Measurements from ENCODE around the gene PGPEP1. TPM values are rescaled to one million over a fixed set of nuclear protein-coding genes. Genes with fewer than 3 reads are reported as not detected.
A peak's percentile ranks its signal among the peaks of the same experiment; 100 is the strongest.

The PGPEP1 gene
- total and polyA plus RNA-seq, 3 donors from 2014 or later, result 10.8 to 16.2 (median 12.4) TPM

- peak in 1 of 3 experiments; percentile 14 for TF ChIP-seq CTCF (IDR thresholded peaks at IDR 0.05)
- TF ChIP-seq POLR2A (IDR thresholded peaks at IDR 0.05), result no peak
- Histone ChIP-seq H3K36me3 (ENCODE audit: low read depth, missing control alignments) (no peaks in the 10 kb centered on the region), H3K27ac (peak overlapping the region; percentile 98 to 99), H3K27me3 (no peaks in the 10 kb centered on the region), H3K4me3 (peak overlapping the region; percentile 60 to 70), H3K4me1 (peaks cover 30% of the 10 kb centered on the region), H3K9me3 (no peaks in the 10 kb centered on the region)
- intact Hi-C loops (cut with DNase I; ENCODE audit: low total_unique reads), result no loop called here
- 5% methylated on average over 20 to 31 of the region's 31 CpGs for WGBS, 2 donors
- DNase-seq, result peak; percentile 79
Observed at GRCh38 chr19:18292810-18293641, 47.4 kb upstream of the PGPEP1 start.

GRCh38 chr19:18293642-18294466 lies 46.5 kb upstream of the PGPEP1 start:
- 59 to 65% methylated on average over 8 to 18 of the region's 18 CpGs for WGBS, 2 donors
- peaks cover 30% of the 10 kb centered on the region for H3K4me1 ChIP-seq
- intact Hi-C loops (cut with DNase I; ENCODE audit: low total_unique reads), result no loop called here
- TF ChIP-seq CTCF (IDR thresholded peaks at IDR 0.05) (no peak), POLR2A (IDR thresholded peaks at IDR 0.05) (no peak)
- no peaks in the 10 kb centered on the region for H3K36me3 ChIP-seq (ENCODE audit: low read depth, missing control alignments)
- no peaks in the 10 kb centered on the region for H3K9me3 ChIP-seq
- DNase-seq, result no peak
- no peaks in the 10 kb centered on the region for H3K27me3 ChIP-seq
- H3K4me3 ChIP-seq, result no peak overlapping the region
- peak overlapping the region; percentile 98 to 99 for H3K27ac ChIP-seq

DNA sequence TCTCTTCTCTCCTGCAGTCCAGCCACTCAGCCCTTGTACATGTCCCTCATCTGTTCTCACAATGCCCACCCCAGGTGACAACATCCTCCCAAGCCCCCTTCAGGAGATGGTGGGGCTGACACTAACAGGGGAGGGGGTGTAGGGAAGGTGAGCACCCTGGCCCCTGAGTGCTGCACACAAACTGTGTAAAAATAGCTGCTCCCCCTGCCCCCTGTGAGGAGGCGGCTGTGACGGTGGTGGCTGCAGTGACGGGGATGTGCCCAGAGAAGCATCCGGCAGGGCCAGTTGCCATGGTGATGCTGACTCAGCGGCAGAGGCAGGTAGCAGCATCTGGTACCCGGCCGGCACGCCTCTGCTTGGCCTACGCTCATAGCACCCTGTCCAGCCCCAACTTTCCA lies 45.9 kb upstream of the PGPEP1 start:
- Histone ChIP-seq H3K27ac (no peak overlapping the region), H3K36me3 (ENCODE audit: low read depth, missing control alignments) (no peaks in the 10 kb centered on the region)
- intact Hi-C loops (cut with DNase I; ENCODE audit: low total_unique reads), result no loop called here

DNA sequence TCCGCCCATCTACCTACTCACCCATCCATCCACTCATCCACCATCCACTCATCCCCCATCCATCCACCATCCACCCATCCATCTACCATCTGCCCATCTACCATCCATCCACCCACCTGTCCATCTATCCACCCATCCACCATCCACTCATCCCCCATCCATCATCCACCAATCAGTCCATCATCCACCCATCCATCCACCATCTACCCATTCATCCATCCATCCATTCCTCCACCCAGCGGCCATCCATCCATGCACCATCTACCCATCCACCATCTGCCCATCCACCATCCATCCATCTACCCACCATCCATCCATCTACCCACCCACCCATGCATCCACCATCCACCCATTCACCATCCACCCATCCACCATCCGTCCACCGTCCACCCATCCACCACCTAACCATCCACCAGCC lies 45.4 kb upstream of the PGPEP1 start:
- WGBS, 2 donors, result 85 to 93% methylated on average over 4 of the region's 4 CpGs
- intact Hi-C loops (cut with DNase I; ENCODE audit: low total_unique reads), result no loop called here
- peaks cover 30% of the 10 kb centered on the region for H3K4me1 ChIP-seq

More for the DNA sequence above, 45.9 kb upstream of the PGPEP1 start:
- no peak for DNase-seq
- Histone ChIP-seq H3K9me3 (no peaks in the 10 kb centered on the region), H3K4me3 (no peak overlapping the region), H3K27me3 (no peaks in the 10 kb centered on the region), H3K4me1 (peaks cover 30% of the 10 kb centered on the region)
- 65% methylated on average over 8 of the region's 9 CpGs; no CpG with 5 or more reads in 1 of the 2 donors for WGBS, 2 donors
- TF ChIP-seq POLR2A (IDR thresholded peaks at IDR 0.05) (no peak), CTCF (IDR thresholded peaks at IDR 0.05) (no peak)

More for the DNA sequence above, 45.4 kb upstream of the PGPEP1 start:
- no peak for DNase-seq
- Histone ChIP-seq H3K36me3 (ENCODE audit: low read depth, missing control alignments) (no peaks in the 10 kb centered on the region), H3K4me3 (no peak overlapping the region), H3K27ac (no peak overlapping the region), H3K9me3 (no peaks in the 10 kb centered on the region), H3K27me3 (no peaks in the 10 kb centered on the region)
- TF ChIP-seq POLR2A (IDR thresholded peaks at IDR 0.05), result no peak
- TF ChIP-seq CTCF (IDR thresholded peaks at IDR 0.05), result no peak

Measured in testis (tissue), 3 donors.